Mucosa of stomach (tissue), 1 donor: ENCODE data around the gene ARHGEF3.

ENCODE experiments used
- H3K27me3 ChIP-seq: one replicate; pipeline ENCODE4 v1.7.0; 2013; ENCODE audit warnings: mild to moderate bottlenecking, low read length; ENCODE audit not compliant: control insufficient read depth, insufficient read depth
- H3K36me3 ChIP-seq: one replicate; pipeline ENCODE4 v1.7.0; 2013; ENCODE audit warnings: low read length; ENCODE audit not compliant: control insufficient read depth, insufficient read depth
- H3K4me1 ChIP-seq: one replicate; pipeline ENCODE4 v1.7.0; 2013; ENCODE audit warnings: mild to moderate bottlenecking, low read length; ENCODE audit not compliant: control insufficient read depth, insufficient read depth
- H3K4me3 ChIP-seq: one replicate; pipeline ENCODE4 v1.7.0; 2013; ENCODE audit warnings: low read length
- H3K9ac ChIP-seq: one replicate; pipeline ENCODE4 v1.7.0; 2013; ENCODE audit warnings: mild to moderate bottlenecking, low read length, moderate library complexity
- H3K9me3 ChIP-seq: one replicate; pipeline ENCODE4 v1.7.0; 2013; ENCODE audit warnings: mild to moderate bottlenecking, low read length, moderate library complexity; ENCODE audit not compliant: control insufficient read depth
- donor health status: Pancreatic carcinoma.

ARHGEF3 gene

GRCh38 chr3:56773986-56774385 is 27.8 kb downstream of the ARHGEF3 start:
- Histone ChIP-seq H3K4me3 (no peak overlapping the region), H3K36me3 (no peaks in the 10 kb centered on the region), H3K4me1 (peaks cover 13% of the 10 kb centered on the region), H3K27me3 (no peaks in the 10 kb centered on the region), H3K9ac (no peak overlapping the region), H3K9me3 (no peaks in the 10 kb centered on the region)

- H3K27me3 ChIP-seq = no peaks in the 10 kb centered on the region
- H3K9ac ChIP-seq = no peak overlapping the region
- peaks cover 12% of the 10 kb centered on the region for H3K4me1 ChIP-seq
- H3K4me3 ChIP-seq = no peak overlapping the region
- no peaks in the 10 kb centered on the region for H3K9me3 ChIP-seq
- H3K36me3 ChIP-seq = no peaks in the 10 kb centered on the region
Measured at GRCh38 chr3:56772952-56773938, 28.5 kb downstream of the ARHGEF3 start.

GRCh38 chr3:56771376-56771775 is 30.4 kb downstream of the ARHGEF3 start:
- H3K27me3 ChIP-seq = no peaks in the 10 kb centered on the region
- no peak overlapping the region for H3K4me3 ChIP-seq
- no peaks in the 10 kb centered on the region for H3K9me3 ChIP-seq
- H3K4me1 ChIP-seq = no peaks in the 10 kb centered on the region
- H3K9ac ChIP-seq = no peak overlapping the region
- H3K36me3 ChIP-seq = no peaks in the 10 kb centered on the region

- no peak overlapping the region for H3K9ac ChIP-seq
- H3K36me3 ChIP-seq = no peaks in the 10 kb centered on the region
Measured at GRCh38 chr3:56769116-56769707, 32.5 kb downstream of the ARHGEF3 start.

GRCh38 chr3:56764904-56765547 is 36.7 kb downstream of the ARHGEF3 start:
- no peak overlapping the region for H3K4me3 ChIP-seq
- peaks cover 9% of the 10 kb centered on the region for H3K4me1 ChIP-seq
- no peak overlapping the region for H3K9ac ChIP-seq
- H3K36me3 ChIP-seq = no peaks in the 10 kb centered on the region
- H3K9me3 ChIP-seq = no peaks in the 10 kb centered on the region
- H3K27me3 ChIP-seq = no peaks in the 10 kb centered on the region

More at GRCh38 chr3:56769116-56769707, 32.5 kb downstream of the ARHGEF3 start:
- Histone ChIP-seq H3K4me3 (no peak overlapping the region), H3K4me1 (peaks cover 5% of the 10 kb centered on the region), H3K27me3 (no peaks in the 10 kb centered on the region), H3K9me3 (no peaks in the 10 kb centered on the region)

- H3K4me1 ChIP-seq = peaks cover 9% of the 10 kb centered on the region
- no peak overlapping the region for H3K4me3 ChIP-seq
- H3K27me3 ChIP-seq = no peaks in the 10 kb centered on the region
- no peak overlapping the region for H3K9ac ChIP-seq
- H3K9me3 ChIP-seq = no peaks in the 10 kb centered on the region
- H3K36me3 ChIP-seq = no peaks in the 10 kb centered on the region
Measured at GRCh38 chr3:56764184-56764583, 37.6 kb downstream of the ARHGEF3 start.

GRCh38 chr3:56763233-56763632 is 38.5 kb downstream of the ARHGEF3 start:
- H3K4me3 ChIP-seq = no peak overlapping the region
- H3K9ac ChIP-seq = no peak overlapping the region
- H3K4me1 ChIP-seq = peaks cover 12% of the 10 kb centered on the region
- no peaks in the 10 kb centered on the region for H3K36me3 ChIP-seq
- no peaks in the 10 kb centered on the region for H3K27me3 ChIP-seq
- H3K9me3 ChIP-seq = no peaks in the 10 kb centered on the region

- Histone ChIP-seq H3K4me3 (no peak overlapping the region), H3K36me3 (no peaks in the 10 kb centered on the region), H3K9ac (no peak overlapping the region), H3K9me3 (no peaks in the 10 kb centered on the region), H3K27me3 (no peaks in the 10 kb centered on the region), H3K4me1 (peaks cover 15% of the 10 kb centered on the region)
Measured at GRCh38 chr3:56762718-56763117, 39.0 kb downstream of the ARHGEF3 start.

GRCh38 chr3:56761887-56762651 is 39.7 kb downstream of the ARHGEF3 start:
- Histone ChIP-seq H3K9ac (no peak overlapping the region), H3K36me3 (no peaks in the 10 kb centered on the region), H3K4me1 (peaks cover 15% of the 10 kb centered on the region), H3K4me3 (no peak overlapping the region), H3K9me3 (no peaks in the 10 kb centered on the region), H3K27me3 (no peaks in the 10 kb centered on the region)

- peaks cover 13% of the 10 kb centered on the region for H3K4me1 ChIP-seq
- H3K9ac ChIP-seq = no peak overlapping the region
- H3K9me3 ChIP-seq = no peaks in the 10 kb centered on the region
Measured at GRCh38 chr3:56761023-56761422, 40.7 kb downstream of the ARHGEF3 start.

GRCh38 chr3:56759532-56759931 is 42.2 kb downstream of the ARHGEF3 start:
- no peak overlapping the region for H3K9ac ChIP-seq
- no peaks in the 10 kb centered on the region for H3K9me3 ChIP-seq
- no peaks in the 10 kb centered on the region for H3K27me3 ChIP-seq
- no peak overlapping the region for H3K4me3 ChIP-seq
- H3K4me1 ChIP-seq = peaks cover 11% of the 10 kb centered on the region
- H3K36me3 ChIP-seq = no peaks in the 10 kb centered on the region

More at GRCh38 chr3:56761023-56761422, 40.7 kb downstream of the ARHGEF3 start:
- Histone ChIP-seq H3K4me3 (no peak overlapping the region), H3K36me3 (no peaks in the 10 kb centered on the region), H3K27me3 (no peaks in the 10 kb centered on the region)
